Panc1 (cell line): Measurements from ENCODE around the gene PCDH15. TPM values are rescaled to one million over a fixed set of nuclear protein-coding genes. Genes with fewer than 3 reads are reported as not detected.

ENCODE experiments used
- ATAC-seq: fragments of 200-7000 bp; cut with Tn5 transposase; 2 replicates; pipeline ENCODE4 v1.9.1; 2020; ENCODE audit warnings: mild to moderate bottlenecking, moderate library complexity
- BruUV-seq: library from RNA; stranded (reverse); fragments of 400-500 nt; replicated peaks from 2 replicates; lab custom pipeline; 2021; lab: Mats Ljungman, UMichigan
- CTCF ChIA-PET: fragments of 300-600 bp; sonication (Branson Sonifier 250); formaldehyde crosslinking; loops from one replicate; lab custom pipeline; 2022; ENCODE audit warnings: antibody characterized with exemption; lab: Charles Lee
- POLR2A ChIA-PET: fragments of 300-600 bp; sonication (Branson Sonifier 250); formaldehyde crosslinking; loops from one replicate; lab custom pipeline; 2022; ENCODE audit warnings: antibody characterized with exemption; lab: Charles Lee
- DNase-seq: peaks from one replicate; pipeline ENCODE4 v3.0.0-alpha.2; 2010; ENCODE audit warnings: low read depth, low spot score
- H3K27ac ChIP-seq: 2 replicates; pipeline ENCODE4 v1.5.1; 2011; ENCODE audit warnings: mild to moderate bottlenecking, low read length, inconsistent platforms
- H3K27me3 ChIP-seq: fragments of 200-500 bp; sonication (Bioruptor generic); 2 replicates; pipeline ENCODE4 v1.6.0; 2014; ENCODE audit warnings: low read length, inconsistent platforms; ENCODE audit not compliant: control insufficient read depth, insufficient read depth
- H3K36me3 ChIP-seq: fragments of 200-500 bp; sonication (Bioruptor generic); 2 replicates; pipeline ENCODE4 v1.5.1; 2014; ENCODE audit warnings: inconsistent platforms, mild to moderate bottlenecking, low read length, moderate library complexity; ENCODE audit not compliant: control insufficient read depth, insufficient read depth
- H3K4me1 ChIP-seq: 2 replicates; pipeline ENCODE4 v1.5.1; 2011; ENCODE audit warnings: inconsistent platforms, mild to moderate bottlenecking, low read length, moderate library complexity; ENCODE audit not compliant: control insufficient read depth, insufficient read depth
- H3K4me3 ChIP-seq, 2 experiments: 2 replicates each; pipeline ENCODE4 v1.5.1; 2011 to 2012; ENCODE audit warnings: low read depth in 2 of 2, low read length in 2 of 2, mild to moderate bottlenecking in 2 of 2, inconsistent platforms in 1 of 2, moderate library complexity in 1 of 2
- H3K9me3 ChIP-seq: fragments of 200-500 bp; sonication (Bioruptor generic); 2 replicates; pipeline ENCODE4 v1.5.1; 2014; ENCODE audit warnings: low read depth, mild to moderate bottlenecking, inconsistent platforms, low read length, moderate library complexity; ENCODE audit not compliant: control insufficient read depth, insufficient read depth
- POLR2AphosphoS5 ChIP-seq: IDR thresholded peaks from 2 replicates; pipeline ENCODE4 v1.6.1; 2012; ENCODE audit warnings: mild to moderate bottlenecking, low read depth, low read length, moderate library complexity
- SIN3A ChIP-seq: IDR thresholded peaks from 2 replicates; pipeline ENCODE4 v1.6.1; 2012; ENCODE audit warnings: low read depth, mild to moderate bottlenecking, low read length, moderate library complexity, borderline replicate concordance; ENCODE audit not compliant: insufficient read depth
- TCF7L2 ChIP-seq: IDR thresholded peaks from 2 replicates; pipeline ENCODE4 v1.6.1; 2011; ENCODE audit warnings: mild to moderate bottlenecking, low read depth, low read length, inconsistent platforms
- in situ Hi-C: cut with HindIII; loops from 2 replicates; pipeline ENCODE4 v1.10.0; 2016; ENCODE audit warnings: low sequenced_read_pairs, low pct_unique_long_range_greater_than_20kb
- intact Hi-C: fragments of 100-400 bp; cut with micrococcal nuclease; formaldehyde crosslinking; loops from one replicate; pipeline ENCODE4 v1.10.0; 2022; ENCODE audit not compliant: unreplicated experiment
- total RNA-seq: library from RNA; stranded (reverse); gene quantifications from one replicate; pipeline ENCODE4 v1.2.1, GENCODE V29; 2021; ENCODE audit not compliant: unreplicated experiment
- TF ChIP-seq, protein P1 (sequence below), 2 experiments: IDR thresholded peaks; 2 replicates each; pipeline ENCODE4 v1.6.1; 2011 to 2012; ENCODE audit warnings: low read depth in 2 of 2, control low read depth in 1 of 2, low read length in 1 of 2, mild to moderate bottlenecking in 1 of 2, moderate library complexity in 1 of 2; ENCODE audit not compliant: insufficient read depth in 1 of 2
- TF ChIP-seq, protein P2 (sequence below): fragments of 450-650 bp; IDR thresholded peaks from 2 replicates; pipeline ENCODE4 v1.5.1; 2017; ENCODE audit warnings: mild to moderate bottlenecking

PCDH15 gene
- total RNA-seq, 1 experiment from 2014 or later: 0.18 TPM

DNA sequence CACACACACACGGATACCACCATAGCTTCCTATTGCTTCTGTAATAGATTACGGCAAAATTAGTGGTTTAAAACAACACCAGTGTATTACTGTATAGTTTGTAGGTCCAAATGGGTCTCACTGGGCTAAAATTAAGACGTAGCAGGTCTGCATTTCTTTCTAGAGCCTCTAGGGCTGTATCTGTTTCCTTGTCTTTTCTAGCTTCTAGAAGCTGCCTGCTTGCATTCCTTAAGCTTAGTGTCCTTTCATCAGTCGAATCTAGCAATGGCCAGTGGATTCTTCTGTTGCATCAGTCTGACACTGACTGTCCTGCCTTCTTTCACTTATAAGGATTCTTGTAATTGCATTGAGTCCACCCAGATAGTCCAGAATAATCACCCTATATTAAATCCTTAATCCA, 882.3 kb downstream of the PCDH15 start:
- POLR2A ChIA-PET: no interaction called here
- H3K36me3 ChIP-seq: no peaks in the 10 kb centered on the region
- no peak overlapping the region for H3K27ac ChIP-seq
- H3K9me3 ChIP-seq: no peaks in the 10 kb centered on the region; the same call in 1 of the 2 replicates
- no TSS peak for BruUV-seq
- in situ Hi-C loops (no loop called here), intact Hi-C loops (no loop called here)
- ATAC-seq (no peak), DNase-seq (no peak)
- TF ChIP-seq, protein P1, sequence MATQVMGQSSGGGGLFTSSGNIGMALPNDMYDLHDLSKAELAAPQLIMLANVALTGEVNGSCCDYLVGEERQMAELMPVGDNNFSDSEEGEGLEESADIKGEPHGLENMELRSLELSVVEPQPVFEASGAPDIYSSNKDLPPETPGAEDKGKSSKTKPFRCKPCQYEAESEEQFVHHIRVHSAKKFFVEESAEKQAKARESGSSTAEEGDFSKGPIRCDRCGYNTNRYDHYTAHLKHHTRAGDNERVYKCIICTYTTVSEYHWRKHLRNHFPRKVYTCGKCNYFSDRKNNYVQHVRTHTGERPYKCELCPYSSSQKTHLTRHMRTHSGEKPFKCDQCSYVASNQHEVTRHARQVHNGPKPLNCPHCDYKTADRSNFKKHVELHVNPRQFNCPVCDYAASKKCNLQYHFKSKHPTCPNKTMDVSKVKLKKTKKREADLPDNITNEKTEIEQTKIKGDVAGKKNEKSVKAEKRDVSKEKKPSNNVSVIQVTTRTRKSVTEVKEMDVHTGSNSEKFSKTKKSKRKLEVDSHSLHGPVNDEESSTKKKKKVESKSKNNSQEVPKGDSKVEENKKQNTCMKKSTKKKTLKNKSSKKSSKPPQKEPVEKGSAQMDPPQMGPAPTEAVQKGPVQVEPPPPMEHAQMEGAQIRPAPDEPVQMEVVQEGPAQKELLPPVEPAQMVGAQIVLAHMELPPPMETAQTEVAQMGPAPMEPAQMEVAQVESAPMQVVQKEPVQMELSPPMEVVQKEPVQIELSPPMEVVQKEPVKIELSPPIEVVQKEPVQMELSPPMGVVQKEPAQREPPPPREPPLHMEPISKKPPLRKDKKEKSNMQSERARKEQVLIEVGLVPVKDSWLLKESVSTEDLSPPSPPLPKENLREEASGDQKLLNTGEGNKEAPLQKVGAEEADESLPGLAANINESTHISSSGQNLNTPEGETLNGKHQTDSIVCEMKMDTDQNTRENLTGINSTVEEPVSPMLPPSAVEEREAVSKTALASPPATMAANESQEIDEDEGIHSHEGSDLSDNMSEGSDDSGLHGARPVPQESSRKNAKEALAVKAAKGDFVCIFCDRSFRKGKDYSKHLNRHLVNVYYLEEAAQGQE (IDR thresholded peaks at IDR 0.05; ENCODE audit: insufficient read depth in 1 of 2, low read depth in 2 of 2, low read length in 1 of 2): no peak
- TF ChIP-seq, protein P2, sequence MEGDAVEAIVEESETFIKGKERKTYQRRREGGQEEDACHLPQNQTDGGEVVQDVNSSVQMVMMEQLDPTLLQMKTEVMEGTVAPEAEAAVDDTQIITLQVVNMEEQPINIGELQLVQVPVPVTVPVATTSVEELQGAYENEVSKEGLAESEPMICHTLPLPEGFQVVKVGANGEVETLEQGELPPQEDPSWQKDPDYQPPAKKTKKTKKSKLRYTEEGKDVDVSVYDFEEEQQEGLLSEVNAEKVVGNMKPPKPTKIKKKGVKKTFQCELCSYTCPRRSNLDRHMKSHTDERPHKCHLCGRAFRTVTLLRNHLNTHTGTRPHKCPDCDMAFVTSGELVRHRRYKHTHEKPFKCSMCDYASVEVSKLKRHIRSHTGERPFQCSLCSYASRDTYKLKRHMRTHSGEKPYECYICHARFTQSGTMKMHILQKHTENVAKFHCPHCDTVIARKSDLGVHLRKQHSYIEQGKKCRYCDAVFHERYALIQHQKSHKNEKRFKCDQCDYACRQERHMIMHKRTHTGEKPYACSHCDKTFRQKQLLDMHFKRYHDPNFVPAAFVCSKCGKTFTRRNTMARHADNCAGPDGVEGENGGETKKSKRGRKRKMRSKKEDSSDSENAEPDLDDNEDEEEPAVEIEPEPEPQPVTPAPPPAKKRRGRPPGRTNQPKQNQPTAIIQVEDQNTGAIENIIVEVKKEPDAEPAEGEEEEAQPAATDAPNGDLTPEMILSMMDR: no peak
- no peak for TF ChIP-seq TCF7L2
- TF ChIP-seq POLR2AphosphoS5: no peak
- no peak for TF ChIP-seq SIN3A
- H3K4me3 ChIP-seq: no peak overlapping the region
- H3K27me3 ChIP-seq: no peaks in the 10 kb centered on the region
- no peaks in the 10 kb centered on the region for H3K4me1 ChIP-seq
- CTCF ChIA-PET: no interaction called here

DNA sequence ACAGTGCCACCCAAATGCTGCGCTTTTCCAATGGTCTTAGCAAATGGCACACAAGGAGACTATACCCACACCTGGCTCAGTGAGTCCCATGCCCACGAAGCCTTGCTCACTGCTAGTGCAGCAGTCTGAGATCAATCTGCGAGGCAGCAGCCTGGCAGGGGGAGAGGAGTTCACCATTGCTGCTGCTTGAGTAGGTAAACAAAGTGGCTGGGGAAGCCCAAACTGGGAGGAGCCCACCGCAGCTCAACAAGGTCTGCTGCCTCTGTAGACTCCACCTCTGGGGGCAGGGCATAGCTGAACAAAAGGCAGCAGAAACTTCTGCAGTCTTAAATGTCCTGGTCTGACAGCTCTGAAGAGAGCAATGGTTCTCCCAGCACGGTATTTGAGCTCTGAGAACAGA, 891.2 kb downstream of the PCDH15 start:
- ATAC-seq (no peak), DNase-seq (no peak)
- H3K4me1 ChIP-seq: no peaks in the 10 kb centered on the region
- no TSS peak for BruUV-seq
- no peaks in the 10 kb centered on the region for H3K9me3 ChIP-seq
- H3K27ac ChIP-seq: no peak overlapping the region
- POLR2A ChIA-PET: no interaction called here
- intact Hi-C loops (no loop called here), in situ Hi-C loops (no loop called here)
- no peak overlapping the region for H3K4me3 ChIP-seq
- CTCF ChIA-PET: no interaction called here
- no peaks in the 10 kb centered on the region for H3K27me3 ChIP-seq
- H3K36me3 ChIP-seq: no peaks in the 10 kb centered on the region
- no peak for TF ChIP-seq POLR2AphosphoS5
- TF ChIP-seq, protein P1 (IDR thresholded peaks at IDR 0.05; ENCODE audit: insufficient read depth in 1 of 2, low read depth in 2 of 2, low read length in 1 of 2): no peak
- no peak for TF ChIP-seq TCF7L2
- TF ChIP-seq SIN3A: no peak
- TF ChIP-seq, protein P2: no peak
